ENCODE results near the gene FRYL.

Gene FRYL

GRCh38 chr4:48602763-48603162, 177.3 kb downstream of the FRYL start:
- DNase-seq = no peak

- no peak for DNase-seq
Observed at GRCh38 chr4:48602222-48602621, 177.9 kb downstream of the FRYL start.

GRCh38 chr4:48596336-48596735, 183.7 kb downstream of the FRYL start:
- DNase-seq = no peak

- DNase-seq = no peak
Observed at GRCh38 chr4:48594180-48594579, 185.9 kb downstream of the FRYL start.

- DNase-seq = no peak
Observed at GRCh38 chr4:48591372-48591771, 188.7 kb downstream of the FRYL start.

- no peak for DNase-seq
Observed at GRCh38 chr4:48590884-48591283, 189.2 kb downstream of the FRYL start.

GRCh38 chr4:48589098-48589445, 191.0 kb downstream of the FRYL start:
- DNase-seq = no peak

- no peak for DNase-seq
Observed at GRCh38 chr4:48588230-48589097, 191.6 kb downstream of the FRYL start.

- DNase-seq = no peak
Observed at GRCh38 chr4:48585401-48585800, 194.7 kb downstream of the FRYL start.

GRCh38 chr4:48578132-48578968, 201.7 kb downstream of the FRYL start:
- peak; percentile 30 to 75 for DNase-seq

- DNase-seq = no peak
Observed at GRCh38 chr4:48575964-48576363, 204.1 kb downstream of the FRYL start.

GRCh38 chr4:48571471-48571870, 208.6 kb downstream of the FRYL start:
- DNase-seq = no peak

GRCh38 chr4:48570646-48571220, 209.3 kb downstream of the FRYL start:
- DNase-seq = no peak

GRCh38 chr4:48566034-48566384, 214.1 kb downstream of the FRYL start:
- no peak for DNase-seq

- DNase-seq = no peak
Observed at GRCh38 chr4:48565362-48566033, 214.6 kb downstream of the FRYL start.

GRCh38 chr4:48564151-48564550, 215.9 kb downstream of the FRYL start:
- no peak for DNase-seq

- DNase-seq = no peak
Observed at GRCh38 chr4:48558819-48559218, 221.3 kb downstream of the FRYL start.

GRCh38 chr4:48558026-48558425, 222.1 kb downstream of the FRYL start:
- DNase-seq = no peak

GRCh38 chr4:48557478-48557877, 222.6 kb downstream of the FRYL start:
- no peak for DNase-seq

- no peak for DNase-seq
Observed at GRCh38 chr4:48556268-48556667, 223.8 kb downstream of the FRYL start.

- no peak for DNase-seq
Observed at GRCh38 chr4:48554606-48555005, 225.5 kb downstream of the FRYL start.

GRCh38 chr4:48553720-48554119, 226.4 kb downstream of the FRYL start:
- DNase-seq = no peak

- peak in 1 of 2 donors; percentile 35 for DNase-seq
Observed at GRCh38 chr4:48546336-48546735, 233.7 kb downstream of the FRYL start.
